KMS-11 (cell line): ENCODE results near the gene ANKRD45.
A peak's percentile ranks its signal among the peaks of the same experiment; 100 is the strongest.
"Not testable (repeated sequence)": the region's sequence is repeated elsewhere in the genome, so short reads cannot be mapped to it uniquely, and the experiment has no call there.

ENCODE experiments used
- H2AFZ ChIP-seq: fragments of 200-600 bp; sonication (generic); 2 replicates; pipeline ENCODE4 v1.6.1; 2016; ENCODE audit warnings: antibody characterized with exemption, mixed run types, low read depth
- H3K27ac ChIP-seq: fragments of 200-600 bp; sonication (generic); 2 replicates; pipeline ENCODE4 v1.6.1; 2016; ENCODE audit warnings: mild to moderate bottlenecking, mixed run types
- H3K27me3 ChIP-seq: fragments of 200-600 bp; sonication (generic); 2 replicates; pipeline ENCODE4 v1.6.1; 2017; ENCODE audit warnings: mild to moderate bottlenecking, low read depth, mixed run types, moderate library complexity; ENCODE audit not compliant: insufficient read depth
- H3K36me3 ChIP-seq: fragments of 200-600 bp; sonication (generic); 2 replicates; pipeline ENCODE4 v1.6.1; 2017; ENCODE audit warnings: mild to moderate bottlenecking, mixed run types; ENCODE audit not compliant: insufficient read depth
- H3K4me1 ChIP-seq: fragments of 200-600 bp; sonication (generic); 2 replicates; pipeline ENCODE4 v1.6.1; 2016; ENCODE audit warnings: mild to moderate bottlenecking, low read depth, mixed run types; ENCODE audit not compliant: poor library complexity, severe bottlenecking
- H3K4me2 ChIP-seq: fragments of 200-600 bp; sonication (generic); 2 replicates; pipeline ENCODE4 v1.7.0; 2016; ENCODE audit warnings: mild to moderate bottlenecking, mixed run types
- H3K4me3 ChIP-seq: fragments of 200-600 bp; sonication (generic); IDR thresholded peaks from 2 replicates; pipeline ENCODE4 v1.6.1; 2017; ENCODE audit warnings: low read depth, low read length, mixed read lengths; ENCODE audit not compliant: insufficient read depth
- H3K79me2 ChIP-seq: fragments of 200-600 bp; sonication (generic); 2 replicates; pipeline ENCODE4 v1.6.1; 2016; ENCODE audit warnings: low read depth, mixed run types; ENCODE audit not compliant: insufficient read depth
- H3K9ac ChIP-seq: fragments of 200-600 bp; sonication (generic); 2 replicates; pipeline ENCODE4 v1.6.1; 2016; ENCODE audit warnings: mild to moderate bottlenecking, mixed run types
- H4K20me1 ChIP-seq: fragments of 200-600 bp; sonication (generic); 2 replicates; pipeline ENCODE4 v1.6.1; 2016; ENCODE audit warnings: mild to moderate bottlenecking, mixed run types; ENCODE audit not compliant: insufficient read depth
- CTCF ChIP-seq: fragments of 200-600 bp; sonication (generic); conservative IDR thresholded peaks from 2 replicates; pipeline ENCODE4 v1.6.1; 2017; ENCODE audit warnings: low read depth, mild to moderate bottlenecking, antibody characterized with exemption, low read length, moderate library complexity, mixed read lengths

ANKRD45 gene

GRCh38 chr1:173714441-173714758 is 44.7 kb upstream of the ANKRD45 start:
- Histone ChIP-seq H3K79me2 (peaks cover 32% of the 10 kb centered on the region), H3K4me1 (peaks cover 27% of the 10 kb centered on the region), H2AFZ (peak overlapping the region; percentile 99), H4K20me1 (no peaks in the 10 kb centered on the region), H3K27ac (peak overlapping the region; percentile 67), H3K9ac (peak overlapping the region; percentile 58; the same call in 1 of the 2 replicates), H3K27me3 (no peaks in the 10 kb centered on the region), H3K36me3 (no peaks in the 10 kb centered on the region), H3K4me3 (peak overlapping the region; percentile 22), H3K4me2 (peak overlapping the region; percentile 87)
- no peak for TF ChIP-seq CTCF

GRCh38 chr1:173708787-173709186 is 39.1 kb upstream of the ANKRD45 start:
- TF ChIP-seq CTCF: no peak
- Histone ChIP-seq H3K4me1 (peaks cover under 1% of the 10 kb centered on the region), H3K9ac (no peak overlapping the region), H3K79me2 (no peaks in the 10 kb centered on the region), H4K20me1 (no peaks in the 10 kb centered on the region), H3K27me3 (no peaks in the 10 kb centered on the region), H3K4me3 (no peak overlapping the region), H3K36me3 (no peaks in the 10 kb centered on the region), H3K27ac (no peak overlapping the region), H2AFZ (no peak overlapping the region), H3K4me2 (no peak overlapping the region)

GRCh38 chr1:173705117-173705516 is 35.5 kb upstream of the ANKRD45 start:
- Histone ChIP-seq H3K27me3 (no peaks in the 10 kb centered on the region), H3K27ac (no peak overlapping the region), H3K79me2 (no peaks in the 10 kb centered on the region), H3K9ac (no peak overlapping the region), H4K20me1 (no peaks in the 10 kb centered on the region), H3K36me3 (no peaks in the 10 kb centered on the region), H2AFZ (no peak overlapping the region), H3K4me1 (no peaks in the 10 kb centered on the region), H3K4me2 (no peak overlapping the region), H3K4me3 (no peak overlapping the region)
- no peak for TF ChIP-seq CTCF

GRCh38 chr1:173702736-173703135 is 33.1 kb upstream of the ANKRD45 start:
- no peaks in the 10 kb centered on the region for H3K4me1 ChIP-seq
- no peak overlapping the region for H3K9ac ChIP-seq
- H3K4me3 ChIP-seq: no peak overlapping the region
- H3K36me3 ChIP-seq: no peaks in the 10 kb centered on the region
- no peaks in the 10 kb centered on the region for H4K20me1 ChIP-seq
- no peaks in the 10 kb centered on the region for H3K27me3 ChIP-seq
- H2AFZ ChIP-seq: no peak overlapping the region
- H3K79me2 ChIP-seq: no peaks in the 10 kb centered on the region
- no peak overlapping the region for H3K4me2 ChIP-seq
- H3K27ac ChIP-seq: no peak overlapping the region
- TF ChIP-seq CTCF: no peak

GRCh38 chr1:173701299-173701698 is 31.6 kb upstream of the ANKRD45 start:
- H3K4me1 ChIP-seq, H3K27ac ChIP-seq, H3K27me3 ChIP-seq: not testable (repeated sequence)

More at GRCh38 chr1:173701299-173701698, 31.6 kb upstream of the ANKRD45 start:
- not testable (repeated sequence) for H3K4me2 ChIP-seq, H3K79me2 ChIP-seq, H3K4me3 ChIP-seq, H3K36me3 ChIP-seq, H2AFZ ChIP-seq, H3K9ac ChIP-seq, H4K20me1 ChIP-seq
